HT-29 (cell line): ENCODE data around the gene C5orf52. TPM values are rescaled to one million over a fixed set of nuclear protein-coding genes. Genes with fewer than 3 reads are reported as not detected.
"Not testable (repeated sequence)": the region's sequence is repeated elsewhere in the genome, so short reads cannot be mapped to it uniquely, and the experiment has no call there.

Source experiments
- DNase-seq: peaks from one replicate; pipeline ENCODE4 v3.0.0-alpha.2; 2015; ENCODE audit warnings: low spot score
- total RNA-seq: library from RNA; depleted of rRNA; stranded (reverse); fragments of >200 nt; shearing (Covaris generic); gene quantifications from 2 replicates; pipeline ENCODE4 v1.2.3, GENCODE V29; 2014; rRNA removed

Gene C5orf52
- total RNA-seq, 1 experiment from 2014 or later = not detected

- not testable (repeated sequence) for DNase-seq
These were observed 51.6 kb downstream of the C5orf52 start for GRCh38 chr5:157722895-157723294.

- not testable (repeated sequence) for DNase-seq
These were observed 55.3 kb downstream of the C5orf52 start for GRCh38 chr5:157726607-157727006.

- DNase-seq = not testable (repeated sequence)
These were observed 56.5 kb downstream of the C5orf52 start for GRCh38 chr5:157727858-157728257.

Other genes starting within 250 kb of the C5orf52 start
- 0.03 TPM in 1 of 2 replicates, not detected in the other for gene NIPAL4, start 211.3 kb upstream of the C5orf52 start, total RNA-seq
- gene ADAM19, start 95.8 kb upstream of the C5orf52 start, total RNA-seq = 9.3 and 11.2 TPM in 2 replicates
- gene SOX30, start 19.1 kb upstream of the C5orf52 start, total RNA-seq = 0.15 and 0.37 TPM in 2 replicates
- 24.5 and 26.2 TPM in 2 replicates for gene THG1L, start 59.9 kb downstream of the C5orf52 start, total RNA-seq
- gene LSM11, start 72.2 kb downstream of the C5orf52 start, total RNA-seq = 3.0 and 3.1 TPM in 2 replicates
- gene CLINT1, start 187.6 kb downstream of the C5orf52 start, total RNA-seq = 70.0 and 101 TPM in 2 replicates